Activated gamma-delta T cell treated with anti-CD3 and anti-CD28 coated beads, Interleukin-2, amount 50 U/mL, for 16 hours (primary cell): Measurements from ENCODE around the gene ARSI.

Source experiments
- DNase-seq: peaks from one replicate; pipeline ENCODE4 v3.0.0-alpha.2; 2020; ENCODE audit warnings: low read depth

The ARSI gene

DNA sequence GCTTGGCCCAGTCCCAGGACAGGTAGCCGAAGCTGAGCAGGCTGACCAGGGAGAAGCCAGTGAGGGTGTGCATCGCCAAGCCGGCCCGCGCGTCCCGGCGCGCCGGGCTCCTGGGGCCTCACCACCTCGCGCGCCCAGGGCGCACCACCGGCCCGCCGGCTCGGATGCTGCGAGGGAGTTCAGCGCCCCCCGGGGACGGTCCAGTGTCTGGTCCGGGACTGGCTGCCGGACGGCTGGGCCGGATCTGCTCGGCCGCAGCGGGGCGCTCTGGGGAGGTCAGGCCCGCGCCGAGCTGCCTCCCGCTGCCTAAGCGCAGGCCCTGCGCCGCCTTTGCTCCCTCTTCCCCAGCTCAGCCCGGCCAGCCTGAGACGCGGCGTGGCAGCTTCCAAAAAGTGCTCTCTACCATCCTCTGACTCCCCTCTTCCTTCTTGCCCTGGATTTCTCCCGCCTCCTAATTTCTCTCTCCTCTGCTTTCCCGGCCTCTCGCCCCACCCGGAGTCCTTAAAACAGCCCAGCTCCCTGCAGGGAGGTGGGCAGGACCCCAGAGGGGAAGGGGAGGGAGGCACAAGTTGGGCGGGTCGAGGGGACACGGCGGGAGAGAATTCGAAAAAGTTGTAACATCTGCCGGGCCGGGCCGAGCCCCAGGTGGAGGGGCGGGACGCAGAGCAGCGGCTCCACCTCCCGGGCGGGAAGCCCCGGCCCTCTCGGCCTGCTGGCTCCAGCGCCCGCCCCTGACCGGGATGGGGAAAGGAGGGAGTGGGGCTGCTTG lies at the start of gene ARSI:
Gene ARSI, minus strand, starts transcription at position 605 of the 769 bp plus-strand sequence. Its CDS starts 532 bp downstream, at position 73.
- DNase-seq, result no peak

DNA sequence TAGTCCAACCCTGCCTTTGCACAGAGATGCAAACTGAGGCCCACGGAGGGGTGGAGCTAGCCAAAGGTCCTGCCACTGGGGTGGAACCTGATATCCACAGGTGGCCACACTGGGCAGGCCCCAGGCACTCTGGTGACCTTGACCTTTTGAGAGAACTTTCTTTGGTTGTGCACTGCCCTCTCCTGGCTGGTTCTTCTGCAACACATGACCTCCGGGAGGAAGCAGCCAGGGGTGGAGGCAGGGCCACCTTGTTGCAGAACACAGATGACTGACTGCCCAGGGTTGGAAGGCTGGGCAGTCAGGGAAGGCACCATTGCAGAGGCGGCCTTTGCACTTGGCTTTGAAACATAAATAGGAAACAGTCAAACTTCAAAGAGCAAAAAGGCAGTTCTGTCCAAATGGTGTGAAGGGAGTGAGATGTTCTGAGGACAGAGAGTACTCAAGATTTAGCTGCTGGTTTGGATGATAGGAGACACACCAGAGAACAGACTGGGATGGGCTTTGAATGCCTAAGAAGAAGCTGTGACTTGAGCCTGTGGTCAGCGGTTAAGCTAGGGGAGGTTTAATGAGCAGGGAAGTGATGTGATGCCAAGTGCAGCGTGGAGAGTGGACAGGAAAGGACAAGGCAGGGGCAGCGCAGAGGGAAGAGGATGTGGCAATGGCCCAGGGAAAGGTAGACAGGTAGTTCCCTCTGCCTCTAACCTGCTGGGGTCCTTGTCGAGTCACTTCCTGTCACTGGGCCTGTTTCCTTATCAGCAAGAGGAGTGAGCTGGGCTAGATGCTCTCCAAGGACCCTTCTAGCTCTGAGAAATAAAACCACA lies 48.0 kb upstream of the ARSI start:
- DNase-seq, result peak; percentile 22

DNA sequence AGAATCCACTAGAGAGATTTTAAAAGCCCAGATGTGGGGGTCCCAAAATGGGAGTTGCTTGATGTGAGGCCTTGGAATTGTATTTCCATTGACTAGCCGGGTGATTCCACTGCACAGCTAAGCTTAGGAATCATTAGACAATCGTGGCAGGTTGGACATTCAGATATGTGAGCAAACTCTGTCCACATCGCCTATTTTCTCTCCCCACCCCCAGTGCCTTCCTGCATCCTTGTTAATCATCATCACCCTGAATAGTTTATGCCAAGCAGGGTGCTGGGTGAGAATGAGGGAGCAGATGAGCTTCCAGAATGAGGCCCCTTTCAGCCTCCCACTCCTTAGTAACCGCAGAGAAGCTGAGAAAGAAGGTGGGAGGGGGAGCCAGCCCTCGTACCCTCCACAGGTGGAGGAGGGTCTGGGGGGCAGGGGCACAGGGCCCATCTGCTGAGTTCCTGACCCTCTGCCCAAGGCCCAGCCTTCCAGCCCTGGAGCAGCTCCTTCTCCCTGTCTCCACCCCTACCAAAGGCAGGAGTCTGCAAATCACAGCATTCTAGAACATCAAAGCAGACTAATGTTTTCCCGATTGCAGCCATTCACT lies 47.1 kb upstream of the ARSI start:
- no peak for DNase-seq

DNA sequence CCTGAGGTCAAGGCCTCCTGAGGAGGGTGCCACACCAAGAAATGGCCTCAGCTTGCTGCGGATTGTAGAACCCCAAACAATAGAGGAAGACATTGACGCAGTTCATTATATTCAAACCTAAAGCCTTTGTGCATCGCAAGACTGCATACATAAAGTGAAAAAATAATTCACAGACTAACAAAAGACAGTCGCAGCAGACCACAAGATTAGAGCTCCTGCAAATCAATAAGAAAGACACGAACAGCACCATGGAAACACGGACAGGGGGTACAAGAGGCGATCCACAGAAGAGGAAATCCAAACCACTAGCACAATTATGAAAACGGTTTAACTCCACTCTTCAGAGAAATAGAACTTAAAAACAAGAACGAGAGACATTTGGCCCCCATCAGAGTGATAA lies 44.7 kb upstream of the ARSI start:
- DNase-seq, result no peak

DNA sequence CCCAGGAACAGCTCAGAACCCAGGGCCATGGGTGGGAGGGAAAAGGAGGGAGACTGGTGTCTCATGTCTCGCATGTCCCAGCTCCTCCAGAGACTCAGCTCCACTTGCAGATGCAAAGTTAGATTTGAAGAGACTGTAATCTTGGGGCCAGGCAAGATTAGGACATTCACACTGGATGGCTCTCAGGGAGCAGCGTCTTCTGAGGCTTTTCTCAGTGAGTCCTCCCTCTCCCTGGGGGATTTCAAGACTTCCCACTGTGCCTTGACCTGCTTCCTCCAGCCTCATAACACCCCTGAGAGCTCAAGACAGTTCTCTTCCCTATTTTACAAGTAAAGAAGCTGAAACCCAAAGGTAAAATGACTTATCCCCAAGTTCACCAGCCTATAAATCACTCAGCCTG lies 44.3 kb upstream of the ARSI start:
- DNase-seq, result no peak

DNA sequence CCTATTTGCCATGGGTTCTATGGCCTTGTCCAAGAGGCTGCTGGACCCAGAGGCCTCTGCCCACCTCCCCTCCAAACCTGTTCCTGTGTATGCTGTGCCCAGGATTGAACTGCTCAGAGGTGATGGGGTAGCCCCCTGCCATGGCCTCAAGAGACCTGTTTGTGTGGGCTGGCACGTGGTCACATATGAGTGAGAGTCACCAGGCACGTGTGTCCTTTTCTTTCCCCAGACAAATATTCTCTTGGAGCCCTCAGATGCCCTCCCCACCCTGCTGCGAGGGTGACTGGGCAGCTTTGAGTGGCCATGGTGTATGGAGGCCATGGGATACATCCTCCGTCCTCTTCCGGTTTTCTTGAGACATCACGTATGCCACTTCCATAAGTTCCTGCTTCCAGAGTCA lies 43.9 kb upstream of the ARSI start:
- DNase-seq, result no peak

DNA sequence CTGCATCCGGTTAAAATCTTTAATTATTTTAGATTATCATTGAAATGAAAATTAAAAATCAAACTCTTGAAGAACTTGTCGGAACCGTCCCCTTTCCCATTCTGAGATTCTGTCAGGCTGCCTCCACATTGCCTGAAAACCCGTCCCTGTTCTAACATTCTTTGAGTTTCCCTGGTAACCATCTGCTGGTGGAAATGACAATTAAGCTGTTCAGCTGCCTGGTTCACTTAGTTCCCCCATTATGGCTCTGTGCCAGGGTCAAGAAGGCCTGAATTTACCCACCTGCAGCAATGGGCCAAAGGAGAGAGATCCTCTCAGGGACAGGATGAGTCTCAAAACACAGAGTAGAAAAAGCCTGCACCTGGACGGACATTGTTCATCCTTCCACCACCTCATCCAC lies 43.0 kb upstream of the ARSI start:
- no peak for DNase-seq

DNA sequence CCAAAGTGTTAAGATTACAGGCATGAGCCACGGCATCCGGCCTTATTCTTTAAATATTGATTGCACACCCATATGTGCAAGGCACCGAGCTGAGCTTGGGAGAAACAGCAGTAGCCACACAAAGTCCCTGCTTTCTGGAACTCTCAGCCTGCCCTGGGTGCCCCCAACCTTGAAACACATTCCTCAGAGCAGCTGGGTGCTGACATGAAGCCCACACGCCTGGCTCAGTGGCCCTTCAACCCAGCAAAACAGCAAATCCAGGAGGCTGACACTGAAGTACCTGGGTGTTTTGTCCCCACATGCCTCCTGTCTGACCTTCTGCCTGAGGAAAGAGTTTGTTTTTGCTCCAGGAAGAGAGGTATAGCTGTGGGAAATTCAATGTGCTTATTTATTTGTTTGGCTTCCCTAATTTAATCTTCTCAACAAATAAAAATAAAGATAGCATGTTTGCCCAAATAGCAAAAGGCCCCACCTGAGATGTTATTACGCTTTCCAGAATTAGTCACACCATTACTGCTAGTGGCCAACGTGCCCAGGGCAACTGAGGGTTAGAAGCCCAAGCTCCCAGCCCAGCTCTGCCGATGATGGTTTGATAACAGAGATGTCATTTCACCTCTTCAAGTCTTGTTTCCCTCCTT lies 41.4 kb upstream of the ARSI start:
- DNase-seq, result no peak

DNA sequence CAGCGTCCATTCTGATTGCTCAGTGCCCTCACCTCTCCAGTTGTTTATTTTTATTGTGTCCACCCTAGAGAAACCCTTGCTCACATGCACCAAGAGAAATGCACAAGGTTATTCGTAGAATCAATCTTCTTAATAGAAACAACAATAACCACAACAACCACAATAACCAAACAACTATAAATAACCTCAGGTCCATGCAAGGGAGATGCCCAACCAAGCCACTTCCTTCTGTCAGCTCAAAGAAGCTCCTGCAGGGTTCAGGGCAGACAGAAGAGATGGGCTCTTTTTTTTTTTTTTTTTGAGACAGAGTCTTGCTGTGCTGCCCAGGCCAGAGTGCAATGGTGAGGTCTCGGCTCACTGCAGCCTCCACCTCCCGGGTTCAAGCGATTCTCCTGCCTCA lies 39.9 kb upstream of the ARSI start:
- DNase-seq, result no peak

DNA sequence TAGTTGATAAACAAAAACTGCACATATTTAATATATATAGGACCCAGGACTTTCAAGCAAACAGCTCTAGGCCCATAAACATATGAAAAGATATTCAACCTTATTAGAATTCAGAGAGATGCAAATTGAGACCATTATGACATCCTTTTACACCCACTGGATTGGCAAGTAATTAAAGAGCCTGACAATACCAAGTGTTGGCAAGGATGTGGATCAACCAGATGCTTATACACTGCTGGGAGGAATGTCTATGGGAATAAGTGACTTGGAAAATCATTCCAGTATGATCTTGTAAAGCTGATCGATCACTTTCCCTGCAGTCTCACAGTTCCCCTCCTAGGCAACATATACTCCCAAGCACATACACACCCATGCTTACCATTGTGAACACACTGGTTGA lies 39.3 kb upstream of the ARSI start:
- DNase-seq, result no peak

DNA sequence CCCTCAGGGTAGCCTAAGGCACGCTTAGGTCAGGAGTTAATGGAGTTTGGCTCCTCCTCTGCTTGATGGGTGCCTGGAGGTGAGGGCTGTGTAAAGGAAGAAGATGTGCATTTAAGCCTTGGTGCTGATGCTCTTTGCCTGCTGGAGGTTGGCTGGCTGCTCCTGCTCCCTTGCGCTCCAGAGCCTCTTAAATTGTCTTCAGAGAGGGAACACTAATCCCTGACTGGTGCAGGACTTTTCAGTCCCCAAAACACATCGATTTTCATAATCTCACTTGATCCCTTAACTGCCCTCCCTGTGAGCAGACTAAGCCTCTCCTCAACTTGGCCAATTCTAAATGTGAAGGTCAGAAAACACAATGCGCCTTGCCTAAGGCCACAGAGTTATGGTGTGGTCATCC lies 38.6 kb upstream of the ARSI start:
- no peak for DNase-seq

DNA sequence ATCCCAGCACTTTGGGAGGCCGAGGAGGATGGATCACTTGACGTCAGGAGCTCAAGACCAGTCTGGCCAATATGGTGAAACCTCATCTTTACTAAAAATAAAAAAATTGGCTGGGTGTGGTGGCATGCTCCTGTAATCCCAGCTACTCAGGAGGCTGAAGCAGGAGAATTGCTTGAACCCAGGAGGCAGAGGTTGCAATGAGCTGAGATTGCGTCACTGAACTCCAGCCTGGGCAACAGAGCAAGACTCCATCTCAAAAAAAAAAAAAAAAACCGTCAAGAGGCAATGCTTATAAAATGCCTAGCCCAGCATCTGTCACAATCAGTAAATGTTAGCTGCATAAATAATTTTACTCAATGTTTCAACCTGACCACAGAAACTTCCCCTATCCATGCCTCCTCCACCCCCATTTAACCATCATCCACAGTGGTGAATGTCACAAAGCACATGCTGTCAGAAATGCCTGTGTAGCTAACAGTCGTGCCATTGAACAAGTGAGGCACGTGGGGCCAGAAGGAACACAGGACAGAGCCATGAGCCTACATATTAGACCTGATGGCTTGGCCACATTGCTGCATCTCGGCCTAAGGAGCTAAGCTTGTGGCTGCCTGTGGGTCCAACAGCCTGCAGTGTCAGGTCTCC lies 38.0 kb upstream of the ARSI start:
- DNase-seq, result no peak

DNA sequence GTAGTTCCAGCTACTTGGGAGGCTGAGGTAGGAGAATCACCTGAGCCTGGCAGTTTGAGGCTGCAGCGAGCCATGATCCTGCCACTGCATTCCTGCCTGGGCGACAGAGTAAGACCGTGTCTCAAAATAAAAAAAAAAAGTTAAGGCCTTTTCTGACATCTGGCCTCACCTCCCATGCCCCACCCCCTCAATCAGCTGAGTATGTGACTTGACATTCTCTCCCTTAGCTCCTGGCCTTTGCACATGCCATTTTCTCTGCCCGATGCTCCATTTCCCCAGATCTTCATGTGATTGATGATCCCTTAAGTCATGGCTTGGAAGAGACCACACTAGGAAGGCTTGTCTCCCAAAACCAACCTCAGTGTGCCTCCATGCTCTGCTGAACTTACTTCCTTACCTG lies 37.1 kb upstream of the ARSI start:
- DNase-seq, result no peak

DNA sequence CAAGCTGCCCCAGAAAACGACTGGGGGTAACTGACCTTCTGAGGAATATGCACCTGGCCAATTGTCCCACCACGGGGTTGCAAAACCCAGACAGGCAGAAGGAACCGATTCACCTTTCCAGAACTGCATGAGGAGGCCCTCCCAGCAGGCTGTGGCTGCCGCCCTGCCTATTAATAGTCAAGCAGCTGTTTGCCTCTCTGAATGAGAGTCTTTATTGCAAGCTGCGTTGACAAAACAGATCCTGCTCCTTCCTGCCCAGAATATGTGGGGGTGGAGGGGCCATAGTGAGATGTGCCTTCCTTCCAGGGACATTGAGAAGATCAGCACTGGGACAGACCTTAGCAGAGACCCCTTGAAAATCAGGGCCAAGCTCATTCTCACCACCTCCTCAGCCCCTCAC lies 36.5 kb upstream of the ARSI start:
- DNase-seq, result no peak

DNA sequence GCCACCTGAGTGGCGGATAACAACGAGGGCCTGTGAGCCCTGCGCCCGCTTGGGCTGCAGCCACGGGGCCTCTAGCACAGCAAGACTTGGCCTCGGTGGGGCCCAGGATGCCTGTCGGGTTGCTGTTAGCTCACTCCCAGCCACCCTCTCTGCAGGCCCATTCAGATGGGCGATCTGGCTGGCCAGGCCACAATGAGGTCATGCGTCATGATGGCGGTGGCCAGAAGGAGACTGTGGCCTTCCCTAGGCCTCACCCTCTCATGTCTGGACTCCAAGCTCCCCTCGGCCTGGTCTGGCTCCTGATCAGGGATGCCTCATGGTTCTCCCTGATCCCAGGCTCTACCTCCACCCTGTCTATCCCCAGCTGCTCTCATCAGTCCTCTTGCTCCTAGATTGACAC lies 35.8 kb upstream of the ARSI start:
- no peak for DNase-seq

DNA sequence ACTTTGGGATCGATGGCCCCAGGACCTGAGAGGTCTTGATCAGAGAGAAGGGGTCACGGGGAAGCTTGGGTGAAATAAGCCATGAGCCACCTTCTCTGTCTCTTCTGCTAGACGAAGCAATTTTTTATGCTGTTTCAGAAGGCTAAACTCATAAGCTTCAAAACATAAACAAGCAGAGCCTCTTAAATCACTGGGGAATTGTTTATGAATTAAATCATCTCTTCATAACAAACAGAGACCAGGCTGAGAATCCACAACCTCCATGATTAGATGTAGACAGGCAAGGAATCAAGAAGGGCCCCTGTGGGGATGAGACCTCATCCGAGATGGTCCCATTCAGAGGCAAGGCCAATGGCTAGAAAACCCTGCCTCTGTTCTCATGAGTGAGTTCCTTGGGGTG lies 33.1 kb upstream of the ARSI start:
- no peak for DNase-seq

DNA sequence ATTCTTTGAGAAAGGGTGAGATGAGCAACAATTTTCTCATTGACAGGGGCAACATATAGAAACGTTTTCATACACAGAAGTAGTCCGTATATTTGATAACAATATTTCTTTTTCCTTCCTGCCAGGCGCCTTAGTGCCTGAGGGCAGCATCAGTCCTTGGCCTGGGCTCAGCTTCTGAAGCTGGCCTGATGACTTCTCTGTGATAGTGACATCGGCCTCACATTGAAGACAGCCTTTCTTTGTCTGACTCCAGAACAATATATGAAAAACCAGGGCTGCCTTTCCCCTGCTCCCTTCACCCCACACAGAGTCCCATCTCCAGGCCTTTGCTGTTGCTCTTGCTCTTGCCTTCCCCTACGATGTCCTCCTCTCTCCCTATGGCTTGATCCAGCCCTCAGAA lies 30.7 kb upstream of the ARSI start:
- DNase-seq, result no peak

DNA sequence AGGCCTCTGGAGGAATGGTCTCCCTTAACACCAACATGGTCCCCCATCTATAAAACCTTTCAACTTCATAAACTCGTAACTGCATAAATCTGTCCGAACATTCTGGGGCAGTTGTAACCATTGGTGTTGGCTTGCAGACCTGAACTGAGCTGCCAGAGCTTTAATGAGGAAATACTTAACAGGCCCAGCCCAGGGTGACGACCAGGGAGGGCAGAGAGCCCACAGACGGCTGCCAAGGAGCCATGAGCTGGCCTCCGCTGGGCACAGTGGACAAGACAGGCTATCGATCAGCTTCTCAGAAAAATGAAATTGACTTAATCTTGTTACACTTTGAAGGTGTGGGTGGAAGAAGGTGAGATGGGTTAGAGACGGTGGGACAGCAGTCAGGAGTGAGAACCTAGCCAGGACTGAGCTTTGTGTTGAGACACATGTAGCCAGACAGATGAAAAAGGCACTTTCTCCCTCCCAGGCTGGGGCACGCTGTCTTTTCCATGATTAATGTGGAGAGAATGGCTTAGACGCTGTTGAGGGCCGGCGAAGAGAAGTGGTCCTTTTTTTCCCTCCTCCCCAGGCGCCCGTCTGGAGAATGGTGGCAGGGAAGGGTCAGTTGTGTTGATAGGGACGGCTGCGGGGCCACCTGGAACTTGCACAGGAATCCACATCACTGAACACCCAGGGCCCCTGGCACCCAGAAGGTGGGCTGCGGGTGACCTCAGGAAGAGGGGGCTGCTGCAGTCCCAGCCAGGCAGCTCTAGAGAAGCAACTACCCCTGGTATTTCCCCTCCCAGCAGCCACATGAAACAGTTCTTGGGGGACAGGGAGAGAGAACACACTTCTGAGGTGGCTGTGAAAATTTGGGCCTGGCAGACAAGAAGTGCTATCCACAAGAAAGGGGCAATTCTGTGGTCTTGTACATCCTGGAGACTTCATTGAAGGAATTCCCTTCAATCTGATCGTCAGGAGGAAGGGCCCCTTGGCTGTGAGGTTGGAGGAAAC lies 27.5 kb upstream of the ARSI start:
- no peak for DNase-seq

DNA sequence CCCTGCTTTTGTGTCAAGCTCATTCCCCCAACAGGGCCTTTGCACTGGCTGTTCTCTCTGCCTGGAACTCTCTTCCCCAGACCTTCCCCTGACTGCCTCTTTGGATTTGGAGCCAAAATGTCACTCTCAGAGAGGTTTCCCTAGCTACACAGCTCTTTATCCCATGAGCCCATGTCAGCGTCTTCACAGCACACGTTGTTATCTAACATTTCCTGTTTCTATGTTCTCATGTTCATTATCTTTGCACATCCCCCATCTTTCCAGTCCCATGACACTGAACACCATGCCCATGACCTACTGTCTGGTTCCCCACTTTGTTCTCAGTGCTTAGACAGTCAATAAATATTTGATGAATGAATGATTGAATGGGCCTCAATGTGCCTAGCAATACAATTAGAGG lies 26.3 kb upstream of the ARSI start:
- DNase-seq, result no peak

DNA sequence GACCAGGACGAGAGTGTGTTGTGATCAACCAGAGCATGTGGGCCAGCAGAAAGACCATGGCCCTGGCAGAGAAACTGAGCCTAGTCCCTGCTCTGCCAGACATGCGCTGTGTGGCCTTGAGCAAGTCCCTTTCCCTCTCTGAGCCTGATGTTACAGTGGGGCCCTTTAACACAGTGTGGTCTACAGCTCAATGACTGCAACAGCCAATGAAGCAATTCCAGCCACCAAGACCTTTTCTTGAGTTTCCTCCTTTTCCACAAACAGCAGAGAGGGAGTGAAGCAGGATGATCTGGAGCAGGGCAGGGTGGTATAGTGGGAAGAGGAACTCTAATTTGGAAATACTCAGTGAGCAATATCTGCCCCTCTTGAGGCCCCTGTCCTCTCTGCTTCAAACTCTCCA lies 25.8 kb upstream of the ARSI start:
- no peak for DNase-seq

DNA sequence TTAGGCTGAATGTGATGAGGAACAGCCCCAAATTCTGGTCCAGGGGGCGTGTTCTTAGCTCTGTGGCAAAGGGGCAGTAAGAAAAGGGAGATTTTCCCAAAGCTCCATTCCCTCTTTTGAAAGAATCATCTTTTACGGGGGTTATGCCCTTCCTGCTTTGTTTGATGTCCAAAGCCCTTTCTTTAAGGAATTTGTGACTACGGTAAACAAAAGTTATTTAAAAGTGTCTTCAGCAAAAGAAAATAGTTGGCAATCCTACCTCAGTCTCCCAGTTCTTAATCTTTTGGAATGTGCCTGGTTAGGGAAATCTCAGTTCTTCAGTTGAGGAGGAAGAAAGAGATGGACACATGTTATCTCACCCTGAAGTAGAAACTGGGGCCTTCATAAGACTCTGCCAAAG lies 24.4 kb upstream of the ARSI start:
- no peak for DNase-seq
